ENCODE data around the gene PPP1R37. TPM values are rescaled to one million over a fixed set of nuclear protein-coding genes. Genes with fewer than 3 reads are reported as not detected.

Gene PPP1R37, protein sequence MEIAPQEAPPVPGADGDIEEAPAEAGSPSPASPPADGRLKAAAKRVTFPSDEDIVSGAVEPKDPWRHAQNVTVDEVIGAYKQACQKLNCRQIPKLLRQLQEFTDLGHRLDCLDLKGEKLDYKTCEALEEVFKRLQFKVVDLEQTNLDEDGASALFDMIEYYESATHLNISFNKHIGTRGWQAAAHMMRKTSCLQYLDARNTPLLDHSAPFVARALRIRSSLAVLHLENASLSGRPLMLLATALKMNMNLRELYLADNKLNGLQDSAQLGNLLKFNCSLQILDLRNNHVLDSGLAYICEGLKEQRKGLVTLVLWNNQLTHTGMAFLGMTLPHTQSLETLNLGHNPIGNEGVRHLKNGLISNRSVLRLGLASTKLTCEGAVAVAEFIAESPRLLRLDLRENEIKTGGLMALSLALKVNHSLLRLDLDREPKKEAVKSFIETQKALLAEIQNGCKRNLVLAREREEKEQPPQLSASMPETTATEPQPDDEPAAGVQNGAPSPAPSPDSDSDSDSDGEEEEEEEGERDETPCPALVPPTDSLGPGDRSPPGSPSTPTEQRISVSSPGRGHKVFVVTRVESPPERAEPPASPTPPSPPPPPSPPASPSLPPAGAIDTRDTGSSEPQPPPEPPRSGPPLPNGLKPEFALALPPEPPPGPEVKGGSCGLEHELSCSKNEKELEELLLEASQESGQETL
- 10 to 100 TPM; 13.3 to 15.3 TPM for total RNA-seq

- Mint-ChIP-seq H3K27me3 (no peaks in the 10 kb centered on the region), H3K4me1 (peaks cover 53% of the 10 kb centered on the region), H3K4me3 (peak within 1 kb of the TSS; percentile 87), H3K36me3 (peaks cover 33% of the 10 kb centered on the region), H3K27ac (peak within 1 kb of the TSS; percentile 99), H3K9me3 (peaks cover 2% of the 10 kb centered on the region)
- DNase-seq = peak; percentile 91
These were observed at the start of gene PPP1R37 for GRCh38 chr19:45092747-45093678. Gene PPP1R37 (plus strand): TSS chr19:45093179. CDS start chr19:45093326, 147 bp downstream.

- Mint-ChIP-seq H3K4me1 (peaks cover 40% of the 10 kb centered on the region), H3K9me3 (no peaks in the 10 kb centered on the region), H3K4me3 (no peak overlapping the region), H3K27me3 (no peaks in the 10 kb centered on the region), H3K36me3 (peaks cover 25% of the 10 kb centered on the region), H3K27ac (peak overlapping the region; percentile 48)
- DNase-seq = no peak
These were observed 47.2 kb upstream of the PPP1R37 start for GRCh38 chr19:45045671-45046353.

- H3K27ac Mint-ChIP-seq = peak overlapping the region; percentile 20
- no peak overlapping the region for H3K4me3 Mint-ChIP-seq
- peaks cover 37% of the 10 kb centered on the region for H3K4me1 Mint-ChIP-seq
- H3K36me3 Mint-ChIP-seq = peaks cover 22% of the 10 kb centered on the region
- no peaks in the 10 kb centered on the region for H3K27me3 Mint-ChIP-seq
- DNase-seq = no peak
- no peaks in the 10 kb centered on the region for H3K9me3 Mint-ChIP-seq
These were observed 46.6 kb upstream of the PPP1R37 start for GRCh38 chr19:45046355-45046754.

- DNase-seq = no peak
- Mint-ChIP-seq H3K9me3 (no peaks in the 10 kb centered on the region), H3K27me3 (no peaks in the 10 kb centered on the region), H3K27ac (peak overlapping the region; percentile 47), H3K36me3 (peaks cover 18% of the 10 kb centered on the region), H3K4me1 (peaks cover 31% of the 10 kb centered on the region), H3K4me3 (peak overlapping the region; percentile 40)
These were observed 45.7 kb upstream of the PPP1R37 start for GRCh38 chr19:45047188-45047797.

- Mint-ChIP-seq H3K27ac (peak overlapping the region; percentile 58), H3K27me3 (no peaks in the 10 kb centered on the region), H3K36me3 (peaks cover 26% of the 10 kb centered on the region), H3K4me3 (no peak overlapping the region), H3K4me1 (peaks cover 31% of the 10 kb centered on the region), H3K9me3 (no peaks in the 10 kb centered on the region)
- DNase-seq = no peak
These were observed 43.8 kb upstream of the PPP1R37 start for GRCh38 chr19:45049073-45049736.

DNA sequence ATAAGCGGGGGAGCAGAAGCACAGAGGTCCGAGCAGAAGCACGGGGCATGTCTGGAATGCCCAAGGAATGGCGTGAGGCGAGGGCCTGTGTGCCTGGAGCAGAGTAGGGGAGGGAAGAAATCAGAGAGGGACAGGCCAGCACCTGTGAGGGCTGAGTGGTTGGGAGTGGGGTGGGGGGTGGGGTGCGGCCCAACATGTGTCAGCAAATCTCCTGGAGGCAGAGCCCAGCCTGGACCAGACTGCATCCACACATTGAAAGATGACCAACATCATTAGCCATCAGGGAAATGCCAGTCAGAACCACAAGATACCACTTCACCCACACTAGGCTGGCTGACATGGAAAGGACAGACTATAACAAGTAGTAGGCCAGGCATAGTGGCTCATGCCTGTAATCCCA is 42.9 kb upstream of the PPP1R37 start:
- DNase-seq = no peak
- Mint-ChIP-seq H3K4me3 (no peak overlapping the region), H3K4me1 (peaks cover 31% of the 10 kb centered on the region), H3K27ac (peak overlapping the region; percentile 58), H3K36me3 (peaks cover 26% of the 10 kb centered on the region), H3K9me3 (no peaks in the 10 kb centered on the region), H3K27me3 (no peaks in the 10 kb centered on the region)

DNA sequence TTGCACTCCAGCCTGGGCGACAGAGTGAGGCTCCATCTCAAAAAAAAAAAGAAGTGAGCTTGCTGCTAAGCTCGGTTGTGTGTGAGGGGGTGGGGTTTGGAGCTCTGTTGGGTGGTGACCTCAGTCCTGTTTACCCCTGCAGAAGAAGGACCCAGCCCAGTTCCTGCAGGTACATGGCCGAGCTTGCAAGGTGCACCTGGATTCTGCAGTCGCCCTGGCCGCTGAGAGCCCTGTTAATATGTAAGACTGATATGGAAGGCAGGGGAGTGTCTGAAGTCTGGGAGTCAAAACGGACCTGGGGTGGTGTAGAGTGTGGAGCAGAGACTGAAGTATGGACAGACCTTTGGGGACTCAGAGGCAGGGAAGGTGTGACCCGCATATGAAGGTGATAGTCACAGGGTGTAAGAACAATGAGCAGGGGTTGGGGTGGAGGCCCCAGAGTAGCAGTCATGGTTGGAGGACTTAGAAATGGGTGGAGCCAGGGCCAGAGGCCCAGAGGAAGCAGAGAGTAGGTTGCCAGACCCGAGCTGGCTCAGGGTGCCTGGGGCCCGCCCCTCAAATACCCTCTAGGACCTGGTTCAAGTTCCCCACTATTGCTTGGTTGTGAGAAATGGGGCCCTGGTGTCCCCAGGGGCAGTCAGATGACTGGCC is 40.9 kb upstream of the PPP1R37 start:
- H3K4me3 Mint-ChIP-seq = no peak overlapping the region
- no peak for DNase-seq
- peaks cover 15% of the 10 kb centered on the region for H3K4me1 Mint-ChIP-seq
- peaks cover 16% of the 10 kb centered on the region for H3K36me3 Mint-ChIP-seq
- H3K9me3 Mint-ChIP-seq = no peaks in the 10 kb centered on the region
- peak overlapping the region; percentile 78 for H3K27ac Mint-ChIP-seq
- no peaks in the 10 kb centered on the region for H3K27me3 Mint-ChIP-seq

DNA sequence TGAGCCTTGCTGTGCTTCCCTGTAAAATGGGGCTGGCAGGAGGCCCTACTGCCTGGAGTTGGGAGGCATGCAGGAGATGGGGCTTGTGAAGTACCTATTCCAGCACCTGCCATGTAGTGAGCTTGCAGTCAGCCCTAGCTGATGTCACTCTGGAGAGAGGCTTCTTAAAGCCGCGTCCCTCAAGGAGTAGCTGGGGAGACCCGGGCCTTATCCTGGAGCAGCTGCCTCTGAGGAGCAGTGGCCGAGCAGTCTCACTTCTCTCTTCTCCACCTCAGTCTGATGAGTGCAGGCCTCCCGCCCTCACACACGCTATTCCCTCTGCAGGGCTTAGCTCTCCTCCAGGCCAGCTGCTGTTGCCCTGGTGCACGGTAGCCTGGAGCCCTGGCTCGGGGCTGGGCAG is 36.1 kb upstream of the PPP1R37 start:
- Mint-ChIP-seq H3K27me3 (no peaks in the 10 kb centered on the region), H3K4me3 (no peak overlapping the region), H3K36me3 (peaks cover 31% of the 10 kb centered on the region), H3K9me3 (no peaks in the 10 kb centered on the region), H3K4me1 (peaks cover 5% of the 10 kb centered on the region), H3K27ac (peak overlapping the region; percentile 25)
- DNase-seq = no peak

- H3K36me3 Mint-ChIP-seq = peaks cover 26% of the 10 kb centered on the region
- no peak for DNase-seq
- no peaks in the 10 kb centered on the region for H3K9me3 Mint-ChIP-seq
- no peak overlapping the region for H3K4me3 Mint-ChIP-seq
- no peak overlapping the region for H3K27ac Mint-ChIP-seq
- peaks cover 2% of the 10 kb centered on the region for H3K4me1 Mint-ChIP-seq
- no peaks in the 10 kb centered on the region for H3K27me3 Mint-ChIP-seq
These were observed 35.5 kb upstream of the PPP1R37 start for GRCh38 chr19:45057444-45057843.

DNA sequence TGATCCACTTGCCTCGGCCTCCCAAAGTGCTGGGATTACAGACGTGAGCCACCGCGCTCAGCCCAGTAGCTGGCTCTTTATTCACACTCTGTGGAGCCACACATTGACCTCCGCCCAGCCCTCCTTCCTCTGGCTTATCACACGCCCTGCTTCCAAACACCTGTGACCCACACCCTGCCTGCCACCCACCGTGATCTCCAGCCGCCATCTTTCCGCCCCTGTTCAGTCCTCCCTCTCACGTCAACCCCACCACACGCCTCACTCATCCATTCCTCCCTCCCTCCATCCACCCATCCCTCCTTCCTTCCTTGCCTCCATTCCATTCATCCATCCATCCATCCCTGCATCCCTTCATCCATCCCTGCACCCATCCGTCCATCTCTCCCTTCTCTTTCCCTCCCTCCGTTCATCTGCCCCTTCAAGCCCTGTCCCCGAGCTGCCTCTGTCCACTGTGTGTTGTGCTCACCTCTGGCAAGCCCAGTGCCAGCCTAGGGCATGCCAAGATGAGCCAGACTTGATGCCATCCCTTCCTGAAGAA is 34.3 kb upstream of the PPP1R37 start:
- Mint-ChIP-seq H3K27me3 (no peaks in the 10 kb centered on the region), H3K4me1 (peaks cover 2% of the 10 kb centered on the region), H3K4me3 (no peak overlapping the region), H3K9me3 (no peaks in the 10 kb centered on the region), H3K36me3 (peaks cover 24% of the 10 kb centered on the region), H3K27ac (peak overlapping the region; percentile 61)
- no peak for DNase-seq

- Mint-ChIP-seq H3K36me3 (peaks cover 23% of the 10 kb centered on the region), H3K4me3 (no peak overlapping the region), H3K27ac (no peak overlapping the region), H3K4me1 (peaks cover 2% of the 10 kb centered on the region), H3K27me3 (no peaks in the 10 kb centered on the region), H3K9me3 (no peaks in the 10 kb centered on the region)
- peak; percentile 77 for DNase-seq
These were observed 33.6 kb upstream of the PPP1R37 start for GRCh38 chr19:45059258-45059965.

- no peak for DNase-seq
- H3K4me1 Mint-ChIP-seq = peaks cover 2% of the 10 kb centered on the region
- no peak overlapping the region for H3K27ac Mint-ChIP-seq
- H3K27me3 Mint-ChIP-seq = no peaks in the 10 kb centered on the region
- H3K4me3 Mint-ChIP-seq = no peak overlapping the region
- peaks cover 26% of the 10 kb centered on the region for H3K36me3 Mint-ChIP-seq
- H3K9me3 Mint-ChIP-seq = no peaks in the 10 kb centered on the region
These were observed 31.0 kb upstream of the PPP1R37 start for GRCh38 chr19:45061965-45062364.

Data from activated naive CD8-positive, alpha-beta T cell treated with anti-CD3 and anti-CD28 coated beads for 36 hours (primary cell).